GM23248 (cell line): ENCODE results near the gene CCHCR1. TPM values are rescaled to one million over a fixed set of nuclear protein-coding genes. Genes with fewer than 3 reads are reported as not detected.

Experiments used
- DNase-seq: peaks from one replicate; pipeline ENCODE4 v3.0.0-alpha.2; 2015
- H2AFZ ChIP-seq: fragments of 200-600 bp; sonication (generic); 2 replicates; pipeline ENCODE4 v1.6.1; 2016; ENCODE audit warnings: antibody characterized with exemption
- H3F3A ChIP-seq: fragments of 200-600 bp; sonication (generic); 2 replicates; pipeline ENCODE4 v1.6.1; 2016; ENCODE audit warnings: mild to moderate bottlenecking, antibody characterized with exemption, mixed run types; ENCODE audit not compliant: insufficient read depth
- H3K27ac ChIP-seq: fragments of 200-600 bp; sonication (generic); 2 replicates; pipeline ENCODE4 v1.5.1; 2016; ENCODE audit warnings: mild to moderate bottlenecking
- H3K27me3 ChIP-seq: fragments of 200-600 bp; sonication (generic); replicated peaks from 2 replicates; pipeline ENCODE4 v1.6.1; 2016; ENCODE audit warnings: mild to moderate bottlenecking; ENCODE audit not compliant: insufficient read depth
- H3K36me3 ChIP-seq: fragments of 200-600 bp; sonication (generic); 2 replicates; pipeline ENCODE4 v1.6.1; 2016; ENCODE audit warnings: low read depth, mild to moderate bottlenecking
- H3K4me1 ChIP-seq: fragments of 200-600 bp; sonication (generic); 2 replicates; pipeline ENCODE4 v1.6.1; 2016; ENCODE audit warnings: mild to moderate bottlenecking; ENCODE audit not compliant: insufficient read depth
- H3K4me2 ChIP-seq: fragments of 200-600 bp; sonication (generic); one replicate; pipeline ENCODE4 v1.6.1; 2016; ENCODE audit warnings: mild to moderate bottlenecking; ENCODE audit not compliant: unreplicated experiment
- H3K4me3 ChIP-seq: fragments of 200-600 bp; sonication (generic); 2 replicates; pipeline ENCODE4 v1.5.1; 2016; ENCODE audit warnings: mild to moderate bottlenecking
- H3K79me2 ChIP-seq: fragments of 200-600 bp; sonication (generic); 2 replicates; pipeline ENCODE4 v1.6.1; 2016; ENCODE audit warnings: mild to moderate bottlenecking; ENCODE audit not compliant: insufficient read depth
- H3K9ac ChIP-seq: fragments of 200-600 bp; sonication (generic); 2 replicates; pipeline ENCODE4 v1.6.1; 2016; ENCODE audit warnings: mild to moderate bottlenecking
- H3K9me2 ChIP-seq: fragments of 200-600 bp; sonication (generic); 2 replicates; pipeline ENCODE4 v1.6.1; 2016; ENCODE audit warnings: mixed run types, mild to moderate bottlenecking, moderate library complexity; ENCODE audit not compliant: insufficient read depth
- H3K9me3 ChIP-seq: fragments of 200-600 bp; sonication (generic); one replicate; pipeline ENCODE4 v1.6.1; 2017; ENCODE audit warnings: low read depth
- H4K20me1 ChIP-seq: fragments of 200-600 bp; sonication (generic); 2 replicates; pipeline ENCODE4 v1.6.0; 2016; ENCODE audit not compliant: insufficient read depth
- EZH2 ChIP-seq: fragments of 200-600 bp; sonication (generic); IDR thresholded peaks from 2 replicates; pipeline ENCODE4 v1.6.1; 2018; ENCODE audit warnings: antibody characterized with exemption, mild to moderate bottlenecking; ENCODE audit not compliant: insufficient read depth, poor library complexity, severe bottlenecking
- EZH2phosphoT487 ChIP-seq: fragments of 200-600 bp; sonication (generic); IDR thresholded peaks from 2 replicates; pipeline ENCODE4 v1.6.1; 2018; ENCODE audit warnings: antibody characterized with exemption, moderate library complexity, mild to moderate bottlenecking, low read depth; ENCODE audit not compliant: insufficient read depth
- WGBS, 2 experiments: methylation state at CpG; one replicate each; pipeline ENCODE4 v1.1.6; 2015 to 2017; ENCODE audit warnings: low lambda C conversion rate in 2 of 2, low coverage in 1 of 2; ENCODE audit errors: missing lambda C conversion rate in 2 of 2; 5-methylcytosine and 5-hydroxymethylcytosine counted together
- in situ Hi-C: fragments of 300-500 bp; cut with MboI; formaldehyde crosslinking; loops from 2 replicates; pipeline ENCODE4 v1.15.0; 2020
- polyA plus RNA-seq: library from polyadenylated mRNA; unstranded; fragments of >200 nt; fragmentation: Nextera tagmentation; extraction: Ambion mirVana; gene quantifications from 2 replicates; pipeline ENCODE4 v1.2.1, GENCODE V29; 2016
- total RNA-seq: library from RNA; depleted of rRNA; stranded (reverse); fragments of >200 nt; shearing (Covaris generic); gene quantifications from 2 replicates; pipeline ENCODE4 v1.2.3, GENCODE V29; 2014

CCHCR1 gene
- total and polyA plus RNA-seq, 2 experiments from 2014 or later = 13.2 to 13.5 TPM

DNA sequence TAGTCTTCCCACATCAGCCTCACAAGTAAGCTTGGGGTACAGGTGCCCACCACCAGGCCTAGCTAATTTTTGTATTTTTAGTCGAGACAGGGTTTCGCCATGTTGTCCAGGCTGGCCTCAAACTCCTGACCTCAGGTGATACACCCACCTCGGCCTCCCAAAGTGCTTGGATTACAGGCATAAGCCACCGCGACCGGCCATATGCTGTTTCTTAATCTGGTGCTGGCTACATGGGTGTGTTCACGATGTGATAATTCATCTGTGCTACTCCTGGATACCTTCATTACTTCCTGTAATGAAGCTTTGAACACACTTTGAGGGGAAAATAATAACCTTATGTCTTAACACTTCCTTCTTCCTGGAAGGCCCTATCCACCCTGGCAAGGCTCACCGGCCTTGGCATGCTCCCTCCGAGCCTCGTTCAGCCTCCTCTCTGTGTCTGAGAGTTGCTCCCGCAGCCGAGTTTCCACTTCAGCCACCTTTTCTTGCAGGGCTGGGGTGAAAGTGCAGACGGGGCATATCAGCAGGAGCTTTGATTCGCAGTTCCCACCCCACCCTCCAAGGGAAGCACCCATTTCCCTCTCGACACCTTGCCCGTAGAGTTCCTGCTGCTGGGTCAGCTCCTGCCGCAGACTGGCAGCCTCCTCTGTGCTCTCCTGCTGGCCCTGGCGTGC is 13.2 kb downstream of the CCHCR1 start:
- H2AFZ ChIP-seq = no peak overlapping the region
- in situ Hi-C loops = no loop called here
- no peaks in the 10 kb centered on the region for H3K9me3 ChIP-seq
- peaks cover 15% of the 10 kb centered on the region for H3K4me1 ChIP-seq
- H4K20me1 ChIP-seq = no peaks in the 10 kb centered on the region
- H3K4me3 ChIP-seq = no peak overlapping the region
- H3K27me3 ChIP-seq = no peaks in the 10 kb centered on the region
- H3K36me3 ChIP-seq = no peaks in the 10 kb centered on the region
- no peaks in the 10 kb centered on the region for H3K79me2 ChIP-seq
- WGBS, 2 experiments = 91 to 96% methylated on average over 18 of the region's 18 CpGs
- H3K9me2 ChIP-seq = no peaks in the 10 kb centered on the region
- TF ChIP-seq EZH2 (no peak), EZH2phosphoT487 (no peak)
- no peak overlapping the region for H3K27ac ChIP-seq
- no peak overlapping the region for H3K9ac ChIP-seq
- H3F3A ChIP-seq = no peaks in the 10 kb centered on the region
- DNase-seq = no peak
- H3K4me2 ChIP-seq = no peak overlapping the region

DNA sequence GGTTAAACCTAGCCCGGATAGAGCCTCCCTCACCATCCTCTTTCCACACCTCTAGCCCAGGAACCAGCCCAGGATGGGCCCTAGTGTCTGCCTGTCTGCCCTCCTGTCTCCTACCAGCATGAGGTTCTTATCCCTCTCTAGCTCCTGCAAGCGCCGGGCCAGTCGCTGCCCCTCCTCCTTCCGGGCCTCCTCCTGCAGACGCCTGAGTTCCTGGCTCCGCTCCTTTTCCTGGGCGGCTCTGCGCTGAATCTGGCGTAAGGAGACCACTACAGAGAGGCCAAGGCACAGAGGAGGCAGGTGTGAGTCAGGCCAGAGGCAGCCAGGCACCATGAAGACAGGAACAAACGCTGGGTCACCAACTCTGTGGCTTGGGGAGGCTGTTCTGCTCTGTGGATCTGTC is 14.5 kb downstream of the CCHCR1 start:
- H3K4me2 ChIP-seq = peak overlapping the region; percentile 16
- no peak overlapping the region for H3K9ac ChIP-seq
- WGBS, 2 experiments = 32 to 42% methylated on average over 11 of the region's 11 CpGs
- H2AFZ ChIP-seq = no peak overlapping the region
- no peaks in the 10 kb centered on the region for H3K27me3 ChIP-seq
- H3K4me3 ChIP-seq = no peak overlapping the region
- TF ChIP-seq EZH2phosphoT487 (no peak), EZH2 (no peak)
- no peaks in the 10 kb centered on the region for H3K9me3 ChIP-seq
- H3K79me2 ChIP-seq = no peaks in the 10 kb centered on the region
- no peaks in the 10 kb centered on the region for H3K36me3 ChIP-seq
- DNase-seq = peak; percentile 88
- peak overlapping the region; percentile 58 for H3K27ac ChIP-seq
- peaks cover 15% of the 10 kb centered on the region for H3K4me1 ChIP-seq
- in situ Hi-C loops = no loop called here
- H3F3A ChIP-seq = no peaks in the 10 kb centered on the region
- no peaks in the 10 kb centered on the region for H4K20me1 ChIP-seq
- no peaks in the 10 kb centered on the region for H3K9me2 ChIP-seq

DNA sequence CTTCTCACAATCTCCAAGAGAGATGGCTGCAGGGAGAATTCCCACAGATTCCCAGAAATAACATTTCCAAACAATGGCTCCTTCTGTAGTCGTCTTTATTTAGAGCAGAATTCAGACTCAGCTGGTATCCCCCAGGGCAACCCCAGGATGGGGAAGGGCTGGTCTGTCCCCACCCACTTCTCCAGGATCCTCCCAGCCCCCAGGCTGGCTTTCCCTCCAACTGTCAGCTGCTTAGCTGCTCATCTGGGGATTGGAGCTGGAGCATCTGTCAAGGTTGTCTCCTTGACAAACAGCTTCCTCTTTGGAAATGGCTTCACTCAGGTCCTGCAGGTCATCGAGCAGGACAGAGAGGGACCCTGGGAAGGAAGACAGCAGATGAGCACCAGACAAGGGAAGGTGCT is 15.2 kb downstream of the CCHCR1 start:
- Histone ChIP-seq H3K4me2 (no peak overlapping the region), H3K4me1 (peaks cover 15% of the 10 kb centered on the region), H3K9me3 (no peaks in the 10 kb centered on the region), H3K27me3 (no peaks in the 10 kb centered on the region), H3K4me3 (no peak overlapping the region), H3K27ac (no peak overlapping the region), H3K36me3 (no peaks in the 10 kb centered on the region), H3F3A (no peaks in the 10 kb centered on the region), H4K20me1 (no peaks in the 10 kb centered on the region), H3K79me2 (no peaks in the 10 kb centered on the region), H3K9ac (no peak overlapping the region), H2AFZ (no peak overlapping the region), H3K9me2 (no peaks in the 10 kb centered on the region)
- DNase-seq = no peak
- in situ Hi-C loops = no loop called here
- WGBS, 2 experiments = 62 to 68% methylated on average over 2 of the region's 2 CpGs
- no peak for TF ChIP-seq EZH2
- TF ChIP-seq EZH2phosphoT487 = no peak

- in situ Hi-C loops = no loop called here
- no peak overlapping the region for H3K9ac ChIP-seq
- H2AFZ ChIP-seq = no peak overlapping the region
- H3K4me2 ChIP-seq = no peak overlapping the region
- H3K9me3 ChIP-seq = no peaks in the 10 kb centered on the region
- H3K9me2 ChIP-seq = no peaks in the 10 kb centered on the region
- H3K27me3 ChIP-seq = no peaks in the 10 kb centered on the region
- H3K79me2 ChIP-seq = no peaks in the 10 kb centered on the region
- no peak for DNase-seq
- no peaks in the 10 kb centered on the region for H3F3A ChIP-seq
- WGBS, 2 experiments = 87 to 89% methylated on average over 15 of the region's 15 CpGs
- TF ChIP-seq EZH2 (no peak), EZH2phosphoT487 (no peak)
- no peaks in the 10 kb centered on the region for H3K36me3 ChIP-seq
- H4K20me1 ChIP-seq = no peaks in the 10 kb centered on the region
- H3K27ac ChIP-seq = no peak overlapping the region
- H3K4me1 ChIP-seq = peaks cover 15% of the 10 kb centered on the region
- H3K4me3 ChIP-seq = no peak overlapping the region
These were observed 17.0 kb downstream of the CCHCR1 start for GRCh38 chr6:31140643-31141042.

DNA sequence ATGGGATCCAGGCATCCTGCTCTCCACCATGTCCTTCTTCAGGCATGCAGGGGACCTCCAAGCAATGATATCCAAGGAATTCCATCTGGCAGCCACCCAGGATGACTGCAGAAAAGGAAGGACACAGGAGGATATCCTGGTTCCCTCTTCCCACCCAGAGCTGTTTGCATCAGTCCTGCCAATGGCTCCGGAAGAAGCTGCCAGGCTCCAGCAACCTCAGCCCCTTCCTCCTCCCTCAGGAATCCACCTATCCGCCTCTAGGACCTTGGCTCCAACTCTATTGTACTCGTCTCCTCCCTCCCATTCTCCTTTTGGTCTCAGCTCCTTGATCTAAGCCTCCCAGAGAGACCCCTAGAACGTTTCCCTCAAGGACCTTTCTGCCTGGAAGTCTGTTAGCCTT is 18.0 kb downstream of the CCHCR1 start:
- Histone ChIP-seq H3K27ac (no peak overlapping the region), H3K4me2 (no peak overlapping the region), H3F3A (no peaks in the 10 kb centered on the region), H3K9me2 (no peaks in the 10 kb centered on the region), H3K27me3 (no peaks in the 10 kb centered on the region), H3K79me2 (no peaks in the 10 kb centered on the region), H3K9ac (no peak overlapping the region), H3K4me1 (peaks cover 15% of the 10 kb centered on the region), H3K36me3 (no peaks in the 10 kb centered on the region), H3K9me3 (no peaks in the 10 kb centered on the region), H3K4me3 (no peak overlapping the region), H4K20me1 (no peaks in the 10 kb centered on the region), H2AFZ (no peak overlapping the region)
- peak; percentile 33 for DNase-seq
- TF ChIP-seq EZH2phosphoT487 (no peak), EZH2 (no peak)
- 3 to 9% methylated on average over 4 of the region's 4 CpGs for WGBS, 2 experiments
- in situ Hi-C loops = loop anchor here (5.0 kb wide), 1 partner anchor 53 kb away; no protein-coding TSS in a partner anchor
